HG02840 (cell line): ENCODE measurements around the gene HSFX1.

ENCODE experiments used
- ATAC-seq: cut with Tn5 transposase; IDR thresholded peaks from one replicate; pipeline ENCODE4 v1.9.1; 2021; ENCODE audit warnings: mild to moderate bottlenecking, moderate library complexity, moderate number of reproducible peaks; ENCODE audit not compliant: unreplicated experiment, low FRiP score

Gene HSFX1

GRCh38 chrX:149803458-149804062 is 29.7 kb downstream of the HSFX1 start:
- ATAC-seq = no peak

GRCh38 chrX:149804102-149804501 is 30.2 kb downstream of the HSFX1 start:
- ATAC-seq = no peak

- ATAC-seq = no peak
Measured at GRCh38 chrX:149807747-149808458, 34.0 kb downstream of the HSFX1 start.

- no peak for ATAC-seq
Measured at GRCh38 chrX:149818652-149819051, 44.8 kb downstream of the HSFX1 start.

DNA sequence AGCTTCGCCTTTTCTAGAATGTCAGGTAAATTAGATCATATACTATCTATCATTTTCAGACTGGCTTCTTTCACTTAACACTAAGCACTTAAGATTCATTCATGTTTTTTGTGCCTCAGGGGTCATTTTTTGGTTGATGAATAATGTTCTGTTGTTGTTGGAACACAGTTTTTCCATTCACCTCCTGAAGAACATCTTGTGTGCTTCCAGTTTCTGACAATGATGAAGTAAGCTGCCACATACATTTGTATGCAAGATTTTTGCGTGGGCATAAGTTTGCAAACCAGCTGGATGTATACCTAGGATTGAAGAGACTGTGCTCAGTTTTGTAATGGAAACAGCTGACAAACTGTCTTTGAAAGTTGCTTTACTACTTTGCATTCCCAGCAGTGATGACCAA is 45.5 kb downstream of the HSFX1 start:
- no peak for ATAC-seq

DNA sequence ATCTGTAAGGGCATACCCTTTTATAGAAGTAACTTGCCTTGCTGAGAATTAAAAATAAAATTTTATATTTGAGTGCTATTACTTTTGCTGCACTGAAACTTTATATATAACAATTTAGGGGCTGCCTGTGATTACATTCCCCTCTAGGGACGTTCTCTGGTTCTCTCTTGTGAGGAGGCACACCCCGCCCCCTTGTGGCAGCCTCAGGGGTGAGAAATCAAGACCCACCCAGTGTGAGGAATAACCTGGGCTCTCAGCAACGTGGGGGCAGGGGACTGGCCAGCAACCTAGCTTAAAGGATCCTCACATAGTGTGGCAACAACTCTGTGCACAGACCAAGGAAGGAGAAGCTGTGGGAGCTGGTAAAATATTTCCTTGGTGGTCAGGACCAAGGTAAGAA is 51.6 kb downstream of the HSFX1 start:
- ATAC-seq = no peak
